SIG-M5 treated with dmso at 0.1 percent for 504 hours (cell line): Measurements from ENCODE around the gene WASL.
"Not testable (repeated sequence)": the region's sequence is repeated elsewhere in the genome, so short reads cannot be mapped to it uniquely, and the experiment has no call there.

Experiments used
- DNase-seq: peaks from one replicate; lab custom pipeline; 2025; ENCODE audit not compliant: unreplicated experiment; lab: John Stamatoyannopoulos, UW

WASL gene

GRCh38 chr7:123748734-123749536 is at the start of gene WASL:
WASL (minus strand) TSS chr7:123749003; CDS start chr7:123748734, 269 bp downstream.
- peak; percentile 81 for DNase-seq

- DNase-seq = peak; percentile 78
These were observed 49.1 kb upstream of the WASL start for GRCh38 chr7:123797673-123798531.

DNA sequence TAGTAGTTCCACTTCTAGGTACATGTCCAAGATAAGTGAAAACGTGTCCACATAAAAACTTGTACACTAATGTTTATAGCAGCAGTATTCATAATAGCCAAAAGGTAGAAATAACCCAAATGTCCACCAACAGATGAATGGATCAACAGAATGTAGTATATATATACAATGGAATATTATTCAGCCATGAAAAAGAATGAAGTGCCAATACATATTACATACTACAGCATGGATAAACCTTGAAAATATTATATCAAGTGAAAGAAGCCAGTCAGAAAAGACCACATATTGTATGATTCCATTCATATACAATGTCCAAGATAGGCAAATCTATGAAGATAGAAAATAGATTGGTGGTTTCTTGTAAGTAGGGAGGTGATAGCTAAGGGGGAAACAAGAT is 47.8 kb upstream of the WASL start:
- no peak for DNase-seq

- DNase-seq = no peak
These were observed 47.1 kb upstream of the WASL start for GRCh38 chr7:123795917-123796316.

GRCh38 chr7:123795116-123795515 is 46.3 kb upstream of the WASL start:
- not testable (repeated sequence) for DNase-seq

DNA sequence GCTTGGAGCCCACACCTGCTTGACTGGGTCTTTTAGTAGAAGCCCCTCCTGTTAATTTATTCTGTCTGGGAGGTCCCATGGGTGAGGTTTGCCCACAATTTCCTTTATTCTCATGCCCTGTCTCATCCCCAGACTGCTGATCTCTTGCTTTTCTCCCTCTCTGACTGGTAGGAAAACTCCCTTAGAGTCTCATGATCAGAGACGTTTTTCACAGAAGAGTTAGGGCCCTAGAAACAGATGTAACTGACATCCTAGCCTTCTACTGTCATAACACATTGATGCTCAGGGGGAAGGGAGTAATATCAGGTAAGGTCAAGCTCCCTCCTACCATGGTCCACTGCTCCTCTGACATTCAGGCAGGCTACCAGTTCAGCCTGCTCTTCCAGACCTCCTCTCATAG is 43.7 kb upstream of the WASL start:
- no peak for DNase-seq

DNA sequence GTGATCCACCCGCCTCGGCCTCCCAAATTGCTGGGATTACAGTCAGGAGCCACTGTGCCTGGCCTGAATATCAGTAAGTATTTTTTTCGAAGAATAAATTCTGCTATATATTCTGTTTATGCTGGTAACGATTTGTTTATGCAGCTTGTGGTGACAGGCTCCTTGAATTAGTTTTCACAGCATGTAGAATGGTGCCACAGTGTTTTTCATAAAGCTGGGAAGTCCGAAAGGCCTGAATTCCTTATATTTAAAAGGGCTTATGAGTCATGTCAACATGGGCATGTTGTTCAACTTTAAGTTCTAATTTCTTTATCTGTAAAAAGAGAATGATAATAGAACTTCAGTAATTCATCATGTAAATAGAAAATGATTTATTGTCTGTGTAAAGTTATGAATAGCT is 42.2 kb upstream of the WASL start:
- DNase-seq = no peak

DNA sequence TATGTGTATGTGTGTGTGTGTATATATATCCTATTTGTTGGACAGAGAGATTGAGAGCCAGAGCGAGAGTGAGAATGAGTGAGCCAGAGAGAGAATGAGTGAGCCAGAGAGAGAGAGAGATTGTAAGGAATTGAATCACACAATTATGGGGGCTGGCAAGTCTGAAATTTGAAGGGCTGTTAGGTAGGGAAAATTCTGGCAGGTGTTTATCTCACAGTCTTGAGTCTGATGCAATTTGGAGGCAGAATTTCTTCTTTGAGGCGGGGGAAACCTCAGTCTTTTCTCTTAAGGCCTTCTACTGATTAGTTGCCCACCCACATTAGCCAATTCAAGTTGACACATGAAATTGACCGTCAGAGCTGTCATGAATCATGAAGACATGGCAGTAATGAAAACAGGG is 41.0 kb upstream of the WASL start:
- no peak for DNase-seq

DNA sequence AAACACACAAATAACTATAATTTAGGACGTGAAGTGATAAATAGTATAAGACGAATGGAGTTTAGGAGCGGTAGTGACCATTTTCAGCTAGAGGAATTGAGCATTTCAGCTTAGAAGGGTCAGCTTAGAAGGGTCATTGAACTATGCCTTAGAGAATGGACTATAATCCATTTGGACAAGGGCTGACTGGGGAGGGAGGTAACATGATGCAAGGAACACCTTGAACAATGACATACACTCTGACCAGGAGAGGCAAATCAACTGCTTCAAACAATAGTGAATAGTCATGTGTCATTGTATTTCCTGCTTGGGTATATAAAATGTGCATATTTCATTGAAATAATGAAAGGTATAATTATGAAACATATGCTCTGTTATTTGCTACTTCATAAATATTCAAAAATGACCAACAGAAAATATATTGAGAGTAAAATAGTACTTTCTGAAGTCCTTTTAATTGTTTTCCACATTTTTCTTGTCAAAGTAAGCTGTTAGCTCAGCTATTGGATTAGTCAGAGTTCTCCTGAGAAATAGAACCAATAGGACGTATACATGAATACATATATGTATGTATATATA is 40.5 kb upstream of the WASL start:
- DNase-seq = no peak

- no peak for DNase-seq
These were observed 39.8 kb upstream of the WASL start for GRCh38 chr7:123788584-123788983.

DNA sequence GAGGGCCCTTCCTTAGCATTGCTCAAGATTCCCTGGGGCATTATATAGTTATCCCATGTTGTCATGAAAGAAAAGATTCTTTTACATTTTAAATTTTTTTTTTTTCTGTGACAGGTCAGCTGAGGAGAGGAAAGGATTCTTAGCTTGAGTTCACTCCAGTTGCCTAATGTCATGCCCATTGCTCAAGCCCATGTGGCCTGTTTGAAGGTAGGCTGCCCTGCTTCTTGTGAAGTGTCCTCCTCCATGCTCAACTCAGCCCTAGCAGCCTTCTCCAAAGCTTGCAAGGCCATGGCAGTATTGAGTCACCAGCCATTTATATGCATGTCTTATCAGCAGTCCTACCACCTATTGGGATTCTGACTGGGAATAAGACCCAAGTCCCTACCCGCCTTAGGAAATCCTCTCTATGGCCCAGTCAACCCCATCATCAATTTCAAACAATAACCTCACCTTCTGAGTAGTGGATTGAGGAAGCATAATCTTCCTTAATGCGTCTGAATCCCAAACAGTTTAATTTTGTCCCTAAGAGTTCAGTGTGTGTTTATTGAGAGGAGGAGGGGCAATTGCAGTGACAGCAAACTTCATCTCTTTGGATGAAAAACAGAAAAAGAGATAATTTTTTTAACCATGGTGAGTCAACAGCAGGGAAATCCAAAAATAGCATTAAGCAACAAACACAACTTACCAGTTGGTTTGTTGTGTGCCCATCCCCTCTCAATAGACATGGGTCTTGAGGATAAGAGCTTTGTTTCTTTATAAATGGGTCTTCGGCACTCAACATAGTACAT is 38.6 kb upstream of the WASL start:
- no peak for DNase-seq

DNA sequence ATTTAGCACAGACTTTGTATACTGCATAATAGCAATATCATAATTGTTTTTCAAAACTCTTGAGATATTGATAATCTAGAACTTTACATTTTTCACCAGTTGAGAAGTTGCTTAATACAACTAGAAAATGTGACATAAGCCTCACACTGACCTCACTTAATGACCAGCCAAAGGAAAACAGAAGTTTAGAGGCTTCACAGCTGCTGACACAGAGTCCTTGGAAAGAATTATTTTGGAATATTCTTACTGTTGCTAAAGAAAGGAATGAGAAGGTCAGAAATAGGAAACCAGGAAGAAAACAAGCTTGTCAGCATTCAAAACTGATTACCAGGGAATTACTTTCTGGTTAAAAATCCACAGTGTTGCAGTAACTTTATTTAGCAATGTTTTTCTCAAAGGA is 35.5 kb upstream of the WASL start:
- no peak for DNase-seq

GRCh38 chr7:123783820-123784219 is 35.0 kb upstream of the WASL start:
- DNase-seq = no peak

DNA sequence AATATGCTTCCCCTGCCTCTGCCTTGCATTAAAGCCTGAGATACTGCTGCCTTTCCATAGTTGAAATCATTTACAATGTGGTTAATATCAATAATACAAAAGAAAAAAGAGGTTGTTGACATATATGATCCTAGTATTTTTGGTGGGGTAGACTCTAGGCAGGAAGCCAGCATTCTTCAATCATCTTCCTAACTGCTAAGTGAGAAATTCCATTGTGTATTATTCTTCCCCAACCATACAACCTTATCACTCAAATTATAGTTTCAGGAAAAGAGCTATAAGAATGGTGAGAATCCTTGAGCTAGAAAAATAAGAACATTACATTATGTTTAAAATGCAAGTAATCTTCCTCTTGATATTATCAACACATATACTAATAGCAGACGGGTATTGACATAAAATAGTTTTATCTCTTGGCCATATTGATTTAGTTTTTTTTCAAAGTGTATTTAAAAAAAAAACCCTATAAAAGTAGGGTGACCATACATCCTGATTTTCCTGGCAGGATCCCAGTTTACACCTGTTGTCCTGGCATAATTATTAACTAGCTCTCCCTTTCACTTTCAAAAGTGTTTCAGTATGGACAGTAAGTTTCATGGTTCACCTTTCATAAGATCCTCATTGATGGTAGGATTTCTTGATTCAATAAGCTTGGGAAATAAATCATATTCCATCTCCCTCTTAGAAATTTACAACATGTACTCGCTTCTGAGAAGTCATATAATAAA is 33.4 kb upstream of the WASL start:
- DNase-seq = no peak

- not testable (repeated sequence) for DNase-seq
These were observed 31.7 kb upstream of the WASL start for GRCh38 chr7:123780472-123780871.

GRCh38 chr7:123774496-123774895 is 25.7 kb upstream of the WASL start:
- no peak for DNase-seq

DNA sequence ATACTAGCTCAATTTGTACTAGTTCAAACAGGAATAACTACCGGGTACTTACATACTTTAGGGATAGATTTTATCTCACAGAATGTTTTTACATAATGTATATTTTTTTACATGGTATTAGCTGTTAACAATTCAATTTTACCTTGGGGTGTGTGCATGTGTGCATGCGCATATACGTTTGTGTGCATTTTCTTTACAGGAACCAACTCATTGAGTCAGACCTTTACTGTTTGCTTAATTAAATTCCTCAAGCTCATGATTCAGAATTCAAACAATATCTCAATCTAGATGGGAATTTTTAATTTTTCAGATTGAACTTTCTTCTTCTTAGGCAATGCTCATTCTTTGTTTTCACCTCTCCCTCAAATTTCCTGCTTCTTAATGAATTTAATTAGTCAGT is 24.7 kb upstream of the WASL start:
- peak; percentile 28 for DNase-seq

DNA sequence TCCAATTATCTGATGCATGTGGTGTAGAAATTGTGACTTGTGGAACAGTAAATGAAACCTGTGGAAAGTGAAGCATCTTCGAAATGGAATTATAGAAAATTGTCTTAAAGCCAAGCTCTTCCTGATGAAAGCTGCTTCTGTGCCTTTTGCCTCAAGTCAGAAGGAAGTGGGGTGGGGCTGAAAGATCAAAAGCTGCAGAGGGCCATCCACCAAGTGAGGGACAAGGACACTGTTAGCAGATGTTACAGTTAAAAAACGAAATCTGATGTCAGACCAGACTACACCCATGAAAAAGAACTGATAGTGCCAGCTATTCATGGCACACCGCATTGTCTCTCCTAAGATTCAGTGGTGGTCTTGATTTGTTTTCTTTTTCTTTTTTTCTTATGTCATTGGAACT is 23.8 kb upstream of the WASL start:
- no peak for DNase-seq

GRCh38 chr7:123771846-123772245 is 23.0 kb upstream of the WASL start:
- no peak for DNase-seq

DNA sequence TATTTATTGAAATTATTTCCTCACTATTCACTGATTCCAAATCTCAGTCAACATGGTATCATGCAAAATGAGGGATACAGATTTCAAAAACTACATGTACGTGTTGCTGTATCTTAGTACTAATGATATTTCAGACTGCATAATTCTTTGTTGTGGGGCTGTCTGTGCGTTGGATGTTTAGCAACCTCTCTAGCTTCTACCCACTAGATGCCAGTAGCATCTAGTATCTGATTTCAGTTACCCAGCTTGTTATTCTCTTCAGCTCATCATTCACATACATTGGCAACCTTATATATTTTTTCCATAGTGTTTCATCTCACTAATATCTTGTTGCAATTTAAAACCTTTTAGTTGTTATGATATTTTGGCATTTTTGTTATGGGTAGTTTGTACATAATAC is 22.5 kb upstream of the WASL start:
- DNase-seq = no peak
